Gastrocnemius medialis (tissue), 4 donors: Measurements from ENCODE around the gene GALM. TPM values are rescaled to one million over a fixed set of nuclear protein-coding genes. Genes with fewer than 3 reads are reported as not detected.

ENCODE experiments used
- ATAC-seq, 2 donors: fragments of 150-250 bp; one replicate each; pipeline ENCODE4 v1.9.1; 2016
- DNase-seq, 2 donors: peaks; one replicate each; pipeline ENCODE4 v3.0.0-alpha.2; 2019
- H3K27ac ChIP-seq, 4 donors: fragments of 200-600 bp; sonication (generic); 1 replicate in 1 of 4; 2 replicates in 3 of 4; pipeline ENCODE4 v1.5.1; 2016 to 2018; ENCODE audit warnings: mild to moderate bottlenecking in 2 of 4, moderate library complexity in 1 of 4
- H3K27me3 ChIP-seq, 3 donors: fragments of 200-600 bp; sonication (generic) in 2 of 3; 1 replicate in 1 of 3; 2 replicates in 2 of 3; pipeline versions ENCODE4 v1.5.1 to v1.6.0; 2016 to 2019; ENCODE audit warnings: mild to moderate bottlenecking in 1 of 3, moderate library complexity in 1 of 3
- H3K36me3 ChIP-seq, 2 donors: fragments of 200-600 bp; sonication (generic) in 1 of 2; one replicate each; pipeline ENCODE4 v1.5.1; 2017 to 2018
- H3K4me1 ChIP-seq, 2 donors: fragments of 200-600 bp; sonication (generic) in 1 of 2; one replicate each; pipeline ENCODE4 v1.5.1; 2016 to 2017; ENCODE audit warnings: mild to moderate bottlenecking in 2 of 2
- H3K4me3 ChIP-seq, 4 donors: fragments of 200-600 bp; sonication (generic) in 3 of 4; 1 replicate in 1 of 4; 2 replicates in 3 of 4; pipeline ENCODE4 v1.5.1; 2016 to 2019; ENCODE audit warnings: mild to moderate bottlenecking in 2 of 4
- H3K9me3 ChIP-seq, 3 donors: fragments of 200-600 bp; sonication (generic) in 2 of 3; 1 replicate in 1 of 3; 2 replicates in 2 of 3; pipeline ENCODE4 v1.5.1; 2016 to 2019
- POLR2A ChIP-seq, 2 donors: fragments of 450-650 bp; IDR thresholded peaks; one replicate each; pipeline ENCODE4 v1.6.1; 2017; ENCODE audit warnings: antibody characterized with exemption in 2 of 2, mild to moderate bottlenecking in 2 of 2, moderate library complexity in 2 of 2
- in situ Hi-C, 4 donors: fragments of 200-750 bp; cut with MboI; loops; one replicate each; pipeline versions ENCODE4 v1.15.0 to v1.8.0; 2017; ENCODE audit warnings: low sequenced_read_pairs in 4 of 4
- intact Hi-C: fragments of 100-400 bp; cut with DNase I; formaldehyde crosslinking; loops from one replicate; pipeline ENCODE4 v1.15.1; 2023; ENCODE audit warnings: low total_unique reads
- total RNA-seq, 4 donors: library from RNA; depleted of rRNA; stranded (reverse); fragments of >200 nt; gene quantifications; one replicate each; pipeline versions ENCODE4 v1.1.0 to v1.2.3, GENCODE V29; 2016
- TF ChIP-seq, protein P1 (sequence below), 5 experiments: fragments of 450-650 bp in 3 of 5; fragments of 200-600 bp in 2 of 5; sonication (generic) in 2 of 5; IDR thresholded peaks in 4 of 5; conservative IDR thresholded peaks in 1 of 5; 1 replicate in 4 of 5; 2 replicates in 1 of 5; pipeline ENCODE4 v1.5.1; 2016 to 2019; ENCODE audit warnings: antibody characterized with exemption in 5 of 5, mild to moderate bottlenecking in 3 of 5, moderate library complexity in 3 of 5

Gene GALM
- total RNA-seq, 4 donors from 2014 or later = 5.3 to 16.9 (median 14.9) TPM

DNA sequence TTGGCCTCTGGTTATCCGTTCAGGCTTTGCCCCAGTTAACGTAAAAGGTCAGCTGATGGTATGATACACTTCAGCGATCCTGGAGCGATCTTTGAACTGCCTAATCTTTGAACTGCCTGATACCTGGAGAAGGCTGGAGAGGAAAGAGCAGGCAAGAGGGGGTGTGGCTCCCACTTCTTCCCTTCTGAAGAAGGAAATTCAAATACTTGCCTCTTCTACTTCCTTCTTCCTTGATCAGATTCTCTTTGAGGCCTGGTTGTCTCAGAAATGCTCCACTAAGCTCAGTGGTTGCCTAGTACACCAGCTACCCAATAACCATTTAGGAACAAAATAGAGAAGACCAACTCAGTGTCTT is 619 bp downstream of the GALM start:
- DNase-seq = no peak
- in situ Hi-C loops (loop anchor here in 2 of 4 donors (10.0 kb wide), 1 partner anchor 62 kb away; the partner anchor contains the start of gene HNRNPLL (in 2 of the 2)), intact Hi-C loops (loop anchor here (2.0 to 5.0 kb wide), 5 partner anchors 56 to 289 kb away; partner anchors contain the start of genes ATL2 and HNRNPLL)
- Histone ChIP-seq H3K27ac (peak overlapping the region; percentile 73 to 81 (median 78)), H3K9me3 (no peaks in the 10 kb centered on the region), H3K4me3 (peak overlapping the region; percentile 63 to 76 (median 75)), H3K36me3 (no peaks in the 10 kb centered on the region), H3K4me1 (peaks cover 13 to 23% of the 10 kb centered on the region in 2 donors), H3K27me3 (no peaks in the 10 kb centered on the region)
- ATAC-seq = peak; percentile 17 to 19
- TF ChIP-seq, protein P1, sequence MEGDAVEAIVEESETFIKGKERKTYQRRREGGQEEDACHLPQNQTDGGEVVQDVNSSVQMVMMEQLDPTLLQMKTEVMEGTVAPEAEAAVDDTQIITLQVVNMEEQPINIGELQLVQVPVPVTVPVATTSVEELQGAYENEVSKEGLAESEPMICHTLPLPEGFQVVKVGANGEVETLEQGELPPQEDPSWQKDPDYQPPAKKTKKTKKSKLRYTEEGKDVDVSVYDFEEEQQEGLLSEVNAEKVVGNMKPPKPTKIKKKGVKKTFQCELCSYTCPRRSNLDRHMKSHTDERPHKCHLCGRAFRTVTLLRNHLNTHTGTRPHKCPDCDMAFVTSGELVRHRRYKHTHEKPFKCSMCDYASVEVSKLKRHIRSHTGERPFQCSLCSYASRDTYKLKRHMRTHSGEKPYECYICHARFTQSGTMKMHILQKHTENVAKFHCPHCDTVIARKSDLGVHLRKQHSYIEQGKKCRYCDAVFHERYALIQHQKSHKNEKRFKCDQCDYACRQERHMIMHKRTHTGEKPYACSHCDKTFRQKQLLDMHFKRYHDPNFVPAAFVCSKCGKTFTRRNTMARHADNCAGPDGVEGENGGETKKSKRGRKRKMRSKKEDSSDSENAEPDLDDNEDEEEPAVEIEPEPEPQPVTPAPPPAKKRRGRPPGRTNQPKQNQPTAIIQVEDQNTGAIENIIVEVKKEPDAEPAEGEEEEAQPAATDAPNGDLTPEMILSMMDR (IDR thresholded peaks at IDR 0.05 in 4 of 5, conservative IDR thresholded peaks at IDR 0.05 in 1 of 5) = no peak
- TF ChIP-seq POLR2A (IDR thresholded peaks at IDR 0.05) = no peak

DNA sequence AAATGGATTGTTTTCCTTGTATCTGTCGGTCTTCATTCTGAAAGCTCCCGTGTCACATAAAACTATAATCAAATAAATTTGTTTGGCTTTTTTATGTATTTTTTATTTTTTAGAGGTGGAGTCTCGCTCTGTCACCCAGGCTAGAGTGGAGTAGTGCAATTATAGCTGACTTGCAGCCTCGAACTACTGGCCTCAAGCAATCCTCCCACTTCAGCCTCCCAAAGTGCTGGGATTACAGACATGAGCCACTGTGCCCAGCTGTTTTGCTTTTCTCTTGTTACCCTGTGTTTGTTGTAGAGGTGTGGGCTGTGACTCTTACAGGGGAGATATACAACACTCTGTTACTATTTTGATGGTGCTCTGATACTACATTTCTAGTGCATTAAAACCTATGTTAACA is 2.2 kb downstream of the GALM start:
- Histone ChIP-seq H3K4me1 (peaks cover 13 to 23% of the 10 kb centered on the region in 2 donors), H3K4me3 (no peak overlapping the region), H3K27me3 (no peaks in the 10 kb centered on the region), H3K9me3 (no peaks in the 10 kb centered on the region), H3K36me3 (no peaks in the 10 kb centered on the region), H3K27ac (peak overlapping the region in 1 of 4 donors; percentile 76)
- DNase-seq (no peak), ATAC-seq (no peak)
- TF ChIP-seq, protein P1 (IDR thresholded peaks at IDR 0.05 in 4 of 5, conservative IDR thresholded peaks at IDR 0.05 in 1 of 5) = no peak
- no peak for TF ChIP-seq POLR2A (IDR thresholded peaks at IDR 0.05)
- intact Hi-C loops (loop anchor here (5.0 kb wide), 4 partner anchors 54 to 291 kb away; partner anchors contain the start of gene ATL2), in situ Hi-C loops (loop anchor here in 2 of 4 donors (10.0 kb wide), 1 partner anchor 63 kb away; the partner anchor contains the start of gene HNRNPLL (in 2 of the 2))

DNA sequence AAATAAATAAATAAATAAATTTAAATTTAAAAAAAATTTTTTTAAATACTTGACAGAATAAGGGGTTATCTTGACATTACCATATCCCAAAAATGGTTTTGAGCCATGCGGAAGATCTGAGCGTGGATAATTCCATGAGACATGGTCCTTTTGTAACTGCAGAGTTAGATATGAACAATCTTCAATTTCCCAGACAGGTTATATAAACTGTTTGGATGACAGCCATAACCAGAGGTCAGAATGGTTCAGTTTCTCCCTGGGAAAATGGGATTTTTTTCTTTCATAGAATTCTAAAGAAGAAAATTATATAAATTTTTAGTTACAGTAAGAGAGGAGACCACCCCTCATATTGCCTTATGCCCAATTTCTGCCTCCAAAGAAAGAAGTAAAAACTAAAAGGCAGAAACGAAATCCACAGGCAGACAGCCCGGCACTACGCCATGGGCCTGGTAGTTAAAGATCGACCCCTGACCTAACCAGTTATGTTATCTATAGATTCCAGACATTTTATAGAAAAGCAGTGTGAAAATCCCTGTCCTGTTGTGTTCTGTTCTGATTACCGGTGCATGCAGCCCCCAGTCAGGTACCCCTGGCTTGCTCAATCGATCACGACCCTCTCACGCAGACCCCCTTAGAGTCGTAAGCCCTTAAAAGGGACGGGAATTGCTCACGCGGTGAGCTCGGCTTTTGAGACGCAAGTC is 3.0 kb downstream of the GALM start:
- in situ Hi-C loops (loop anchor here in 2 of 4 donors (10.0 kb wide), 1 partner anchor 64 kb away; the partner anchor contains the start of gene HNRNPLL (in 2 of the 2)), intact Hi-C loops (loop anchor here (5.0 kb wide), 4 partner anchors 53 to 292 kb away; partner anchors contain the start of gene ATL2)
- Histone ChIP-seq H3K9me3 (no peaks in the 10 kb centered on the region), H3K36me3 (no peaks in the 10 kb centered on the region), H3K4me3 (no peak overlapping the region), H3K27ac (no peak overlapping the region), H3K4me1 (peaks cover 13 to 23% of the 10 kb centered on the region in 2 donors), H3K27me3 (no peaks in the 10 kb centered on the region)
- no peak for TF ChIP-seq POLR2A (IDR thresholded peaks at IDR 0.05)
- TF ChIP-seq, protein P1 (IDR thresholded peaks at IDR 0.05 in 4 of 5, conservative IDR thresholded peaks at IDR 0.05 in 1 of 5) = no peak
- DNase-seq (no peak), ATAC-seq (no peak)

DNA sequence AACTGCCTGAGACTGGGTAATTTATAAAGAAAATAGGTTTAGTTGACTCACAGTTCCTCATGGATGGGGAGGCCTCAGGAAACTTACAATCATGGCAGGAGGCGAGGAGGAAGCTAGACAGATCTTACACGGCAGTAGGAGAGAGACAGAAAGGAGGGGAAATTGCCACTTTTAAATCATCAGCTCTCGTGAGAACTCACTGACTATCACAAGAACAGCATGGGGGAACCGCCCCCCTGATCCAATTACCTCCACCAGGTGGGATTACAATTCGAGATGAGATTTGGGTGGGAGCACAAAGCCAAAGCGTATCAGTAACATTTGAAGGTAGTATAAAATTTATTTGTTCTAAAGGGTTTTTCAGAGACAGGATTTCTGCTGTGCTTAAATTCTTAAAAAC is 5.4 kb downstream of the GALM start:
- H3K27me3 ChIP-seq = no peaks in the 10 kb centered on the region
- no peaks in the 10 kb centered on the region for H3K9me3 ChIP-seq
- in situ Hi-C loops = no loop called here
- H3K4me3 ChIP-seq = no peak overlapping the region
- DNase-seq = no peak
- TF ChIP-seq POLR2A (IDR thresholded peaks at IDR 0.05) = no peak
- TF ChIP-seq, protein P1 (IDR thresholded peaks at IDR 0.05 in 4 of 5, conservative IDR thresholded peaks at IDR 0.05 in 1 of 5) = no peak
- no peak for ATAC-seq
- H3K27ac ChIP-seq = no peak overlapping the region
- H3K36me3 ChIP-seq = no peaks in the 10 kb centered on the region
- H3K4me1 ChIP-seq = peaks cover 10 to 21% of the 10 kb centered on the region in 2 donors
- intact Hi-C loops = no loop called here
